ENCODE results near the gene RAB11FIP4.

RAB11FIP4 gene

DNA sequence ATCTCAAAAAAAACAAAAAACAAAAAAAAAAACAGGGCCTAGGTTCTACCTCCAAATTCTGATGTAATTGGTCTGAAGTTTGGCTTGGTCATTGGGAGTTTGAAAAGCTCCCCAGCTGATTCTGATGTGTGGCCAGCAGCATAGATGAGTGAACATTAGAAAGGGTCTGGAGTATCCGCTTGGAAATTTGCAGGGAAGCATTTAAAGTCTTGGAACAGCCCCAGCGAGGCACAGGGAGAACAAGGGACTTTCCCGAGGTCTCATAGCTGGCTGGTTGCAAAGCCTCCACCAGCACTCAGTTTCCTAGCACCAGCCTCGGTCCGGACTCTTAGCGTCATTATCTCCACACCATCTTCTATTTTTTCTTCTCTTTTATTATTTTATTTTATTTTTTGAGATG lies 70.8 kb downstream of the RAB11FIP4 start:
- no peak for DNase-seq

- DNase-seq: no peak
Observed at GRCh38 chr17:31466096-31466760, 74.8 kb downstream of the RAB11FIP4 start.

- DNase-seq: no peak
Observed at GRCh38 chr17:31467502-31468256, 76.2 kb downstream of the RAB11FIP4 start.

DNA sequence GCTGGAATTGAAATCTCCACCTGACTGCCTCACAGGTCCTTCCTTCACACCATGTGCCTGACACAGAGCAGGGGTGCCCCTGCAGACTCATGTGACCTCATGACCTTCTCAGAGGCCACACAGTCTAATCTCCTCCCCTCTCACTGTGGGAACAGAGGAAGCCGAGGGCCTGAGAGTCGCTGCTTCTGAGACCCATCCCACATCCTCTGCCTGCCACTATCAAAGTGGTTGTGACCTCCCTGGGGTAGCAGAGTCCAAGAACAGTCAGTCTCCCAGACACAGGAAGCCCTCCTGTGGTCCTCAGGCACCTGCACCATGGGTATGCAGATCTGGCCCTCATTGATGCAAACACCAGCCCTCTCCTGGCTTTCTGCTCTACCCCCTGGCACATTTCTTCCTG lies 78.5 kb downstream of the RAB11FIP4 start:
- DNase-seq: no peak

GRCh38 chr17:31470592-31470991 lies 79.1 kb downstream of the RAB11FIP4 start:
- DNase-seq: no peak

GRCh38 chr17:31472137-31472536 lies 80.7 kb downstream of the RAB11FIP4 start:
- no peak for DNase-seq

DNA sequence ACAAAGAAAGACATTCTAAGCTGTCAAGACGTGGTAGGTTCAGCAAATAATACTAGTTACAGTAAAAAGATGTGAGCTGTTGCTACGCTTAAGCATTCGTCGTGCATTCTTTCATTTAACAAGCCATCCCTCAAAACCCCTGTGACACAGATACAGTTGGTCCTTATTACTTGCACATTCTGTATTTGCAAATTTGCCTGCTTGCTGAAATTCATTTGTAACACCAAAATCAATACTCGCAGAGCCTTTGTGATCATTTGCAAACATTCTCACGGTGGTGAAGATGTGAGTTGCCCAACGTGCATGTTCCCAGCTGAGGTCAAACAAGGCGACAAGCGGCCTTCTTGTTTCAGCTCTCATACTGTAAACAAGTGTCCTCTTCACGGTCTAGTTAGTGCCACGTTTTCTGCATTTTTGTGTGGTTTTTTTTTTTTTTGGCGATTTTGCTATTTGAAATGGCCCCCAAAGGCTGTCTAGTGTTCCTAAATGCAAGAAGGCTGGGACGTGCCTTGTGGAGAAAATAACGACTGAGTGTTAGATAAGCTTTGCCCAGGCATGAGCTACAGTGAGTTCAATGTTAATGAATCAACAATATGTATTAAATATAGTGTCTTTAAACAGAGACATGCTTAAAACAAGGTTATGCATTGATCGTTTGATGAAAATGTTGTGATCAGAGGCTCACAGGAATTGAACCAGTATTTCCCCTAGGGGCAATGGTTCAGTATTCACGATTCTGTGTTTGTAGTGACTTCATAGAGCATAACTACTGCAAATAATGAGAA lies 84.1 kb downstream of the RAB11FIP4 start:
- no peak for DNase-seq

DNA sequence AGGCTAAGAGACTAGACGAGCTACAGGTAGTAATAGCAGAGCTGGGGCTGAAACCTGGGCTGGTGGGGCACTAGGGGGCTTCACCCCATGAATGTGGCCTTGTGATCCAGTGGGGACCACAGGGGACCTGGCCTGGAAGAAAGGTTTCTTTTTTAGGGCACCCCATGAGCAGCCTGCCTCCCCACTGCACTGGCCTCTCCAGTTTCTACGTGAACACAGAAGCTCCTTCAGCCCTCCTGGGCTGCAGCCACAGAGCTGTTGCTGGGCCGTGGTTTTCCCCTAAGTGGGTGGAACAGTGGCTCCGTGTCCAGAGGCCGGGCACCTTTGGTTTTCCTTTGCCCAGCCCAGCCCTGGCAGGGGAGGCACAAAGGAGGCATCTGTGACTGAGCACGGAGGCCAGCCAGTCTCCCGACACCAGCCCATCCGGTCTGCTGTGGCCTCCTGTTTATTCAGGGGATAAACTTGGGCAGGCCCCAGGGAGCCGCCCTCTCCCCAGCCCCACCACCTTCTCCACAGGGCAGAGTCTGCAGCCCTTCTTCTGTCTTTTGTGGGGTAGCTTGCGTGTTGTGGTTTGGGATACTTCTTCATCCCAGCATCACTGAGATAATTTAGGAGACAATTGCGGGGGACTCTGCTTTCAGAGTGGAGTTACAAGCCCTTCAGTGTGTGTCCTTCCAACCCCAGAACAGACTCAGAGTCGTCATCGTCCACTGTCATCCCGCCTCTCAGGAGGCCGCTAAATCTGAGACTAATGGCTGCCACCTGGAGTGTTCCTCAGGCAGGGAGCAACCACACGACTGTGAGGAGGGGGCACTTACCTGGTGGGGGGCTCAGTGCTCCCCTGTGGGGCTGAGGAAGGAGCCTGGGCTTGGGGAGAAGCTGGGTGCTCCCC lies 85.3 kb downstream of the RAB11FIP4 start:
- DNase-seq: no peak

- DNase-seq: no peak
Observed at GRCh38 chr17:31477417-31478055, 86.1 kb downstream of the RAB11FIP4 start.

- no peak for DNase-seq
Observed at GRCh38 chr17:31479062-31479408, 87.6 kb downstream of the RAB11FIP4 start.

DNA sequence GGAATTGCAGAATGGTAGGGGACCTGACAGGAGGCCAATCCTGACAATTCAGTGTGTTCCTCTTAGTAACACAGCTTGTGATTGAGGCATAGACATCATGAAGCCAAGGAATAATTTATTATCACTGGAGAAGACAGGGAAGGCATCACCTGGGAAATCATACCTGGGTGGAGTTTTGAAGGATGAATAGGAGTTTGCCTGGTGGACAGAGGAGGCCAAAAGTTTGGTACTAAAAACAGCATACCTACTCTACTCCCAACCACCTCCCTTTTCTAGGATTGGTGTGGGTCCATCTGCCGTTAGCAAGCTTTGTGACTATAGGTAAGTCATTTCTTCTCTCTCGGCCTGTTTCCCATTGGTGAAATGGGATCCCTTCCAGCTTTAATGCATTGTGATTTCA lies 88.0 kb downstream of the RAB11FIP4 start:
- no peak for DNase-seq

DNA sequence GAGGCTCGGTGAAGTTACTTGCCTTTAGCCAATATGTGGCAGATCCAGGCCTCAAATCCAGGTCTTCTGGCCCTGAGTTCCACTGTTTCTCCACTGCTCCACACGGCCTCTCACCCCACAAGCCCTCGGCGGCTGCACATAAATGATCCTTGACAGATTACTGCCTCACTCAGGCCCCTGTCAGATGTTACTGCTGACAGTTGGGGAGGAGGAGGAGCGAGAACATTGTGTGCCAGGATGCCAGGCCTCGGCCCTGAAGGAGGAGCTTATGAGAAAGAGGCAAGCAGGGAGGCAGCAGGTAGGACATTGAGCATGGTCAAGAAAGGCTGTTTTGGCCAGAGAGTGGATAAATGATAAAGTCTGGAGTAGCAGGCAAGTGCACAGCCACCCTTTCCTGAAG lies 88.6 kb downstream of the RAB11FIP4 start:
- DNase-seq: no peak

- no peak for DNase-seq
Observed at GRCh38 chr17:31480904-31481782, 89.7 kb downstream of the RAB11FIP4 start.

GRCh38 chr17:31481783-31482081 lies 90.3 kb downstream of the RAB11FIP4 start:
- DNase-seq: no peak

GRCh38 chr17:31484821-31485220 lies 93.3 kb downstream of the RAB11FIP4 start:
- no peak for DNase-seq

DNA sequence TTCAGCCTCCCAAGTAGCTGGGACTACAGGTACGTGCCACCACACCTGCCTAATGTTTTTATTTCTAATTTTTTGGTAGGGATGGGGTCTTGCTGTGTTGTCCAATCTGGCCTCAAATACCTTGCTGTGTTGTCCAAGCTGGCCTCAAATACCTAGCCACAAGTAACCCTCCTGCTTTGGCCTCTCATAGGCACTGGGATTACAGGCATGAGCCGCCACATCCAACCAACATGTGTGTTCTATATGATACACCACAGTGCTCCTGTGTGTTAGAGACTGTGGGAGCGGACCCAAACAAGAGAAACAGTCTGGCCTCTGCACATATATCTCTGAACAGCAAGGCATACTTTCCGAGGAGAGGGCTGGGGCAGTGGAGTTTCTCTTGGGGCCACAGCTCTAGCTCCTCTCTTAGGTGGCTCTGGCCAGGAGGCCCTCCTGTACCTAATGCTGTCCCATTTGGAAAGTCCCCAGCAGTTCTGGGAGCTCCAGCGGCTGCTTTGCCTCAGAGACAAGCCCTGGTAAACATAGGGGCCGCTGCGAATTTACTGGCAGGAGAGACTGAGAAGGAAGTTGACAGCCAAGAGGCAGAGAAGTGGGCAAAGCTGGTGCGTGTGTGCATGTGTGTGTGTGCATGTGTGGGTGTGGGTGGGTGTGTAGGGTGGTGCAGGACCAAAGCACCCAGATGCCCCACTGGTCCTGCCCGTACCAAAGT lies 95.0 kb downstream of the RAB11FIP4 start:
- no peak for DNase-seq

DNA sequence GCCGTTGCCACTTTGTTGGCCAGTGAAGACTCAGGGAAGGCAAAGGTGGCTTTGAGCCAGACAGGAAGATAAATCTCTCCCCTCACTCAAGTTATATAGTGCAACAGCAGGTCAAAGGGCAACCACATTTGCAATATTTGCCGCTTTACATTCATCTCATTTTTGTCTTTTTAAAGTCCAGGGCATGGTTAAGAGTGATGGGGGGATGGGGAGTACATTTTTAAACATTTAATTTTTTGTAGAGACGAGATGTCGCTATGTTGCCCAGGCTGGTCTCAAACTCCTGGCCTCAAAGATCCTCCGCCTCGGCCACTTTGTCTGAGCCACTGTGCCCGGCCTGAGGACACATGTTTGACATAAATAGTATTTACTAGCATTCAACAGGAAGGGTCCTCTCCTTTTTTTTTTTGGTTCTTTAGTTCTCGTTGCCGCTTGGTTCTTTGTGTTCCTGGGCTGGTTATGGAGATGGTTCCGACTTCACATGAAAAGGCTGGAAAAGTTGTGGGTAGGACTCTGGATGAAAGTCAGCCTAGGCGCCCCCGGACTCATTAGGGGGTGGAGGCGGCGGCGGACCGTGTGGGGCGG lies 95.7 kb downstream of the RAB11FIP4 start:
- DNase-seq: no peak

DNA sequence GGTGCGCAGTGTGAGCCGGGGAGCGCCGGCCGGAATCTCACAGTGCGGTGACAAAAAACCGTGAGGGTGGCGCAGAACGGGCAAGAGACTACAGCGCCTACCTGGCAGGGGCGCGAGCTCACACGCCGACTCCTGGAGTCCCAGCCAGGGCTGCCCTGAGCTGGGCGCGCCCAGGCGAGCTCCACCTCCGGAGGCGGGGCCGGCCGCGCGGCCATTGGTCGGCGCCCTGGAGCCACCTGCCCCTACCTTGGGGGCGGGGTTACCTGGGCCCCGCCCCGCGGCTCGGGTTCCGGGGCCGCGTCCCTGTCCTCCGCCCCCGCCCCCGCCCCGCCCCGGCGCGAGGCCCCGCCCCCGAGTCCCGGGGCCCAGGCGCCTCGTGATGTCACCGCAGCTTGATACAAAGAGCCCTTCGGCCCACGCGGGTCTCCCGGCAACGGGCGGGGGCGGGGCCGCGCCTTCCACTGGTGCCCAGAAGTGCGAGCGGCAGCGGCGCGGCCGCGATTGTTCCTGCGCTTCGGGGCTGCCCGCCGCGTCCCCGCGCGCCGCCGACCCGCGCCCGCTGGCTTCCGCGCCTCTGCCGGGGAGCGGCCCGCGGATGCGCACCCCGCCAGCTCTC lies 96.3 kb downstream of the RAB11FIP4 start:
- peak; percentile 93 for DNase-seq

GRCh38 chr17:31488264-31488981 lies 96.9 kb downstream of the RAB11FIP4 start:
- no peak for DNase-seq

DNA sequence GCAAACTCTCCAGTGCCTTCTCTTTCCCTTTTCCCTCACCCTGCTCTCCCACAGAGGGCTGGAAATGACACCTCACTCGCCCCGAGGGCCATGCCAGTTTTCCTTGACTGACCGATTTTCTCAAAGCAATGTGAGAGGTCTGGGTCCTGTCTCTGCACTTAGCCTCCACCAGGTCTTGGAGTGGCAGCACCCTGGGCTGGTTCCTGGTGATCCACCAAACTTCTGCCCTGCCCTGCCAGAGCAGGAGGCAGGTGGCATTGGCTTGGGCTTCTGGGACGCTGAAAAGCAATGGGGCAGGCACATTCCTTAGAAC lies 97.5 kb downstream of the RAB11FIP4 start:
- DNase-seq: no peak

Measured in activated CD4-positive, alpha-beta T cell treated with anti-CD3 and anti-CD28 coated beads for 1 hour (primary cell).